Naive B cell (primary cell): Measurements from ENCODE around the gene OSBPL6. TPM values are rescaled to one million over a fixed set of nuclear protein-coding genes. Genes with fewer than 3 reads are reported as not detected.
"Not testable (repeated sequence)": the region's sequence is repeated elsewhere in the genome, so short reads cannot be mapped to it uniquely, and the experiment has no call there.

Source experiments
- ATAC-seq, 2 donors: fragments of 150-1000 bp; cut with Tn5 transposase; 2 replicates each; pipeline ENCODE4 v1.10.0; 2021; ENCODE audit warnings: low read depth in 2 of 2, mild to moderate bottlenecking in 2 of 2, moderate library complexity in 2 of 2
- DNase-seq: peaks from one replicate; pipeline ENCODE4 v3.0.0; 2022
- H3K27ac Mint-ChIP-seq, 6 donors: one replicate each; pipeline ENCODE4 v1.8.0; 2020 to 2022; ENCODE audit warnings: mild to moderate bottlenecking in 6 of 6, mixed read lengths in 6 of 6, moderate library complexity in 5 of 6, inconsistent platforms in 2 of 6
- H3K27me3 Mint-ChIP-seq, 3 donors: one replicate each; pipeline ENCODE4 v1.8.0; 2021 to 2022; ENCODE audit warnings: mixed read lengths in 3 of 3, mild to moderate bottlenecking in 1 of 3
- H3K36me3 Mint-ChIP-seq, 2 donors: one replicate each; pipeline ENCODE4 v1.8.0; 2020 to 2022; ENCODE audit warnings: mixed read lengths in 2 of 2, inconsistent platforms in 1 of 2, mild to moderate bottlenecking in 1 of 2
- H3K4me1 Mint-ChIP-seq, 3 donors: one replicate each; pipeline ENCODE4 v1.8.0; 2020 to 2022; ENCODE audit warnings: mixed read lengths in 3 of 3, inconsistent platforms in 1 of 3, mild to moderate bottlenecking in 1 of 3, moderate library complexity in 1 of 3
- H3K4me3 Mint-ChIP-seq, 8 donors: one replicate each; pipeline ENCODE4 v1.8.0; 2020 to 2022; ENCODE audit warnings: mild to moderate bottlenecking in 8 of 8, mixed read lengths in 8 of 8, moderate library complexity in 8 of 8, inconsistent platforms in 2 of 8
- H3K9me3 Mint-ChIP-seq, 7 donors: one replicate each; pipeline ENCODE4 v1.8.0; 2020 to 2022; ENCODE audit warnings: mixed read lengths in 7 of 7, mild to moderate bottlenecking in 5 of 7, inconsistent platforms in 2 of 7, moderate library complexity in 1 of 7
- polyA plus RNA-seq, 6 donors: library from polyadenylated mRNA; unstranded; fragments of 300-500 nt; fragmentation: Illumina TruSeq; gene quantifications; one replicate each; pipeline ENCODE4 v1.2.3, GENCODE V29; 2021; ENCODE audit warnings: low read depth in 6 of 6

The OSBPL6 gene
- polyA plus RNA-seq, 6 donors from 2014 or later = not detected

- not testable (repeated sequence) for H3K27me3 Mint-ChIP-seq, H3K9me3 Mint-ChIP-seq, H3K36me3 Mint-ChIP-seq, ATAC-seq, DNase-seq, H3K4me3 Mint-ChIP-seq, H3K4me1 Mint-ChIP-seq, H3K27ac Mint-ChIP-seq
Observed at GRCh38 chr2:178180648-178181047, 13.7 kb upstream of the OSBPL6 start.

- ATAC-seq = no peak
- Mint-ChIP-seq H3K9me3 (no peaks in the 10 kb centered on the region), H3K4me1 (peaks cover 0 to 7% (median 0%) of the 10 kb centered on the region in 3 donors), H3K36me3 (no peaks in the 10 kb centered on the region), H3K27ac (no peak overlapping the region), H3K27me3 (peaks cover 25 to 41% (median 34%) of the 10 kb centered on the region in 3 donors), H3K4me3 (no peak overlapping the region)
- no peak for DNase-seq
Observed at GRCh38 chr2:178187861-178188260, 6.5 kb upstream of the OSBPL6 start.

- DNase-seq (no peak), ATAC-seq (no peak)
- H3K9me3 Mint-ChIP-seq = no peaks in the 10 kb centered on the region
- peaks cover 30 to 45% (median 40%) of the 10 kb centered on the region in 3 donors for H3K27me3 Mint-ChIP-seq
- no peak overlapping the region for H3K4me3 Mint-ChIP-seq
- H3K36me3 Mint-ChIP-seq = no peaks in the 10 kb centered on the region
- H3K4me1 Mint-ChIP-seq = peaks cover 0 to 13% (median 1%) of the 10 kb centered on the region in 3 donors
- H3K27ac Mint-ChIP-seq = no peak overlapping the region
Observed at GRCh38 chr2:178188466-178188865, 5.8 kb upstream of the OSBPL6 start.

- DNase-seq = no peak
- no peak overlapping the region for H3K27ac Mint-ChIP-seq
- H3K4me3 Mint-ChIP-seq = peak overlapping the region in 2 of 8 donors; percentile 53 to 70
- H3K9me3 Mint-ChIP-seq = no peaks in the 10 kb centered on the region
- peaks cover 3 to 25% (median 7%) of the 10 kb centered on the region in 3 donors for H3K4me1 Mint-ChIP-seq
- no peak for ATAC-seq
- H3K36me3 Mint-ChIP-seq = no peaks in the 10 kb centered on the region
- H3K27me3 Mint-ChIP-seq = peaks cover 34 to 51% (median 35%) of the 10 kb centered on the region in 3 donors
Observed at GRCh38 chr2:178191004-178191508, 3.3 kb upstream of the OSBPL6 start.

GRCh38 chr2:178191511-178191910 is 2.8 kb upstream of the OSBPL6 start:
- Mint-ChIP-seq H3K27me3 (peaks cover 34 to 52% (median 34%) of the 10 kb centered on the region in 3 donors), H3K9me3 (no peaks in the 10 kb centered on the region), H3K4me1 (peaks cover 3 to 25% (median 7%) of the 10 kb centered on the region in 3 donors), H3K27ac (peak overlapping the region in 1 of 6 donors; percentile 35), H3K4me3 (peak overlapping the region in 1 of 8 donors; percentile 39), H3K36me3 (no peaks in the 10 kb centered on the region)
- ATAC-seq = no peak
- no peak for DNase-seq

- ATAC-seq = no peak
- peak overlapping the region; percentile 72 to 90 (median 79) for H3K4me3 Mint-ChIP-seq
Observed at GRCh38 chr2:178193496-178193822, 853 bp upstream of the OSBPL6 start.

GRCh38 chr2:178194600-178195389 is 483 bp downstream of the OSBPL6 start:
- ATAC-seq (peak in 1 of 2 donors; percentile 7), DNase-seq (no peak)
- Mint-ChIP-seq H3K36me3 (no peaks in the 10 kb centered on the region), H3K9me3 (no peaks in the 10 kb centered on the region), H3K27me3 (peaks cover 41 to 58% (median 46%) of the 10 kb centered on the region in 3 donors), H3K27ac (no peak overlapping the region), H3K4me1 (peaks cover 3 to 25% (median 7%) of the 10 kb centered on the region in 3 donors), H3K4me3 (peak overlapping the region; percentile 73 to 90 (median 79))

More at GRCh38 chr2:178193496-178193822, 853 bp upstream of the OSBPL6 start:
- Mint-ChIP-seq H3K27ac (no peak overlapping the region), H3K4me1 (peaks cover 3 to 25% (median 7%) of the 10 kb centered on the region in 3 donors), H3K36me3 (no peaks in the 10 kb centered on the region), H3K27me3 (peaks cover 43 to 62% (median 46%) of the 10 kb centered on the region in 3 donors), H3K9me3 (no peaks in the 10 kb centered on the region)
- no peak for DNase-seq

GRCh38 chr2:178195390-178196166 is 1.3 kb downstream of the OSBPL6 start:
- Mint-ChIP-seq H3K27me3 (peaks cover 41 to 58% (median 46%) of the 10 kb centered on the region in 3 donors), H3K27ac (peak overlapping the region in 1 of 6 donors; percentile 36), H3K9me3 (no peaks in the 10 kb centered on the region), H3K4me1 (peaks cover 3 to 23% (median 7%) of the 10 kb centered on the region in 3 donors), H3K4me3 (peak overlapping the region; percentile 73 to 90 (median 79)), H3K36me3 (no peaks in the 10 kb centered on the region)
- ATAC-seq (no peak), DNase-seq (no peak)

- peak overlapping the region in 1 of 6 donors; percentile 27 for H3K27ac Mint-ChIP-seq
- no peak overlapping the region for H3K4me3 Mint-ChIP-seq
- peaks cover 3 to 18% (median 7%) of the 10 kb centered on the region in 3 donors for H3K4me1 Mint-ChIP-seq
- H3K27me3 Mint-ChIP-seq = peaks cover 31 to 52% (median 38%) of the 10 kb centered on the region in 3 donors
- no peaks in the 10 kb centered on the region for H3K36me3 Mint-ChIP-seq
- H3K9me3 Mint-ChIP-seq = no peaks in the 10 kb centered on the region
- DNase-seq (no peak), ATAC-seq (no peak)
Observed at GRCh38 chr2:178197791-178198190, 3.5 kb downstream of the OSBPL6 start.

- H3K27ac Mint-ChIP-seq, H3K9me3 Mint-ChIP-seq, H3K36me3 Mint-ChIP-seq, ATAC-seq, H3K4me3 Mint-ChIP-seq, DNase-seq: not testable (repeated sequence)
- H3K27me3 Mint-ChIP-seq = peaks cover 26 to 51% (median 33%) of the 10 kb centered on the region in 3 donors
- H3K4me1 Mint-ChIP-seq = peaks cover 2 to 13% (median 7%) of the 10 kb centered on the region in 3 donors
Observed at GRCh38 chr2:178198441-178198840, 4.1 kb downstream of the OSBPL6 start.

- no peak for ATAC-seq
- Mint-ChIP-seq H3K27ac (no peak overlapping the region), H3K4me1 (peaks cover 0 to 9% (median 7%) of the 10 kb centered on the region in 3 donors), H3K4me3 (no peak overlapping the region), H3K9me3 (no peaks in the 10 kb centered on the region), H3K27me3 (peaks cover 24 to 51% (median 39%) of the 10 kb centered on the region in 3 donors), H3K36me3 (no peaks in the 10 kb centered on the region)
- DNase-seq = no peak
Observed at GRCh38 chr2:178199334-178199733, 5.0 kb downstream of the OSBPL6 start.

- Mint-ChIP-seq H3K27me3 (peaks cover 30 to 57% (median 49%) of the 10 kb centered on the region in 3 donors), H3K27ac (no peak overlapping the region), H3K4me3 (no peak overlapping the region), H3K36me3 (no peaks in the 10 kb centered on the region), H3K9me3 (no peaks in the 10 kb centered on the region), H3K4me1 (peaks cover 0 to 7% (median 2%) of the 10 kb centered on the region in 3 donors)
- ATAC-seq = no peak
- no peak for DNase-seq
Observed at GRCh38 chr2:178200331-178200730, 6.0 kb downstream of the OSBPL6 start.

GRCh38 chr2:178202927-178203326 is 8.6 kb downstream of the OSBPL6 start:
- DNase-seq (no peak), ATAC-seq (no peak)
- H3K27me3 Mint-ChIP-seq = peaks cover 27 to 37% (median 32%) of the 10 kb centered on the region in 3 donors
- H3K9me3 Mint-ChIP-seq = no peaks in the 10 kb centered on the region
- H3K36me3 Mint-ChIP-seq = no peaks in the 10 kb centered on the region
- H3K27ac Mint-ChIP-seq = no peak overlapping the region
- H3K4me1 Mint-ChIP-seq = no peaks in the 10 kb centered on the region
- H3K4me3 Mint-ChIP-seq = no peak overlapping the region
